IPS DF 6.9 (cell line): Measurements from ENCODE around the gene TANC1.

ENCODE experiments used
- DNase-seq: peaks from one replicate; pipeline ENCODE4 v3.0.0-alpha.2; 2013; ENCODE audit warnings: low read depth, low spot score
- H3K27ac ChIP-seq: one replicate; pipeline ENCODE4 v1.5.1; 2013; ENCODE audit warnings: low read length, control low read depth
- H3K27me3 ChIP-seq: 2 replicates; pipeline ENCODE4 v1.6.1; 2013; ENCODE audit warnings: mild to moderate bottlenecking, low read length; ENCODE audit not compliant: control insufficient read depth, insufficient read depth
- H3K36me3 ChIP-seq: 2 replicates; pipeline ENCODE4 v1.6.1; 2013; ENCODE audit warnings: low read length; ENCODE audit not compliant: control insufficient read depth, insufficient read depth
- H3K4me1 ChIP-seq: 2 replicates; pipeline ENCODE4 v1.6.1; 2013; ENCODE audit warnings: low read length; ENCODE audit not compliant: control insufficient read depth, insufficient read depth
- H3K4me3 ChIP-seq: 2 replicates; pipeline ENCODE4 v1.5.1; 2013; ENCODE audit warnings: mild to moderate bottlenecking, low read length
- H3K9me3 ChIP-seq: 2 replicates; pipeline ENCODE4 v1.6.1; 2013; ENCODE audit warnings: low read length, inconsistent platforms; ENCODE audit not compliant: control insufficient read depth, insufficient read depth
- WGBS: extraction: QIAGEN DNeasy Blood & Tissue Kit; methylation state at CpG from one replicate; pipeline ENCODE4 v1.1.7; 2013; ENCODE audit warnings: mixed read lengths, missing lambda C conversion rate; ENCODE audit not compliant: insufficient read length, insufficient coverage; 5-methylcytosine and 5-hydroxymethylcytosine counted together

Gene TANC1

GRCh38 chr2:159199761-159200465, 231.5 kb downstream of the TANC1 start:
- no peak for DNase-seq
- Histone ChIP-seq H3K27me3 (no peaks in the 10 kb centered on the region), H3K4me3 (no peak overlapping the region), H3K4me1 (no peaks in the 10 kb centered on the region), H3K27ac (no peak overlapping the region), H3K9me3 (no peaks in the 10 kb centered on the region), H3K36me3 (no peaks in the 10 kb centered on the region)
- WGBS: no CpG with 5 or more reads among the region's 4 CpGs

DNA sequence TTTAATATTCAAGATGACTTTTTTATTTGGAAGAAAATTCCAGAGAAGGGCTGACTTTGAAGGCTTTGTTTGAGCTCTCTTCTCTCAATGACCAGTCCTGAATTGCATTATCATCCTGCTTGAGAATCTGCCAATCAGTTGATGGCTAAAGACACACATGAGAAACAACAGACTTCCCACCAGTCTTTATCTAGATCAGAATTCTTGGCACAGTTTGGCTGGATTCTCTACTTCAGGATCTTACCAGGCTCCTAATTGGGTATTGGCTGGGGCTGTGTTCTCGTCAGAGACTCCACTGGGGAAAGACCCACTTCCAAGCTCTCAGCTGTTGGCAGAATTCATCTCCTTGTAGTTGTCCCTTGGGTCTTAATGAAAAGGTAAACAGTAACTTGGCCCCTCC, 232.1 kb downstream of the TANC1 start:
- no CpG with 5 or more reads among the region's 1 CpG for WGBS
- no peak overlapping the region for H3K4me3 ChIP-seq
- H3K27ac ChIP-seq: no peak overlapping the region
- H3K4me1 ChIP-seq: no peaks in the 10 kb centered on the region
- no peak for DNase-seq
- no peaks in the 10 kb centered on the region for H3K36me3 ChIP-seq
- H3K9me3 ChIP-seq: no peaks in the 10 kb centered on the region
- H3K27me3 ChIP-seq: no peaks in the 10 kb centered on the region; the same call in 1 of the 2 replicates

GRCh38 chr2:159201360-159202063, 233.1 kb downstream of the TANC1 start:
- H3K27ac ChIP-seq: no peak overlapping the region
- H3K27me3 ChIP-seq: no peaks in the 10 kb centered on the region; the same call in 1 of the 2 replicates
- no peaks in the 10 kb centered on the region for H3K4me1 ChIP-seq
- H3K36me3 ChIP-seq: no peaks in the 10 kb centered on the region
- WGBS: no CpG with 5 or more reads among the region's 8 CpGs
- no peak for DNase-seq
- H3K9me3 ChIP-seq: no peaks in the 10 kb centered on the region
- H3K4me3 ChIP-seq: no peak overlapping the region

DNA sequence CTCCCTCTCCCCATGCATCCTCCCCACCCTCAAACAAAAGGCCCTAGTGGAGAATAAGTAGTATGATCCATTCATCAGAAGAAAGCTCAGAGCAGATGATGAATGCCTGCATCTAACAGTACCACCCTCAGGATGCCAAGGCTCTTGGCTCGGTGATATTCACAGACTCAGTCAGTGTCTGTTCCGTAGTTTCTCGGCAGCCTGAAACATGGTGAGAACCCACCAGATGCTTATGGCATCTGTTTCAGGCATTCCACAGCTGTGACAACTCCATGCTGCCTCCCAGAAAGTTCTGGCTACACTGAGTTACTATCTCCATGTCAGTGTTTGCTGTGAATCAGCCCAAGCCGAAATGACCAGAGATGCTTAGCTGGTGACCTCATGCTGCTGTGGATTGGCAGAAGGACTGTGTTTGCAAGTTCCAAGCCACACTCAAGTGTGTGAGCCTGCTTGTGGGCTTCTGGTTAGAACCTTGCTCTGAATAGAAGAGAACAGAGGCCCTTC, 234.2 kb downstream of the TANC1 start:
- no peak overlapping the region for H3K27ac ChIP-seq
- WGBS: no CpG with 5 or more reads among the region's 4 CpGs
- no peaks in the 10 kb centered on the region for H3K36me3 ChIP-seq
- DNase-seq: no peak
- H3K9me3 ChIP-seq: no peaks in the 10 kb centered on the region
- no peak overlapping the region for H3K4me3 ChIP-seq
- H3K4me1 ChIP-seq: no peaks in the 10 kb centered on the region
- no peaks in the 10 kb centered on the region; the same call in 1 of the 2 replicates for H3K27me3 ChIP-seq

DNA sequence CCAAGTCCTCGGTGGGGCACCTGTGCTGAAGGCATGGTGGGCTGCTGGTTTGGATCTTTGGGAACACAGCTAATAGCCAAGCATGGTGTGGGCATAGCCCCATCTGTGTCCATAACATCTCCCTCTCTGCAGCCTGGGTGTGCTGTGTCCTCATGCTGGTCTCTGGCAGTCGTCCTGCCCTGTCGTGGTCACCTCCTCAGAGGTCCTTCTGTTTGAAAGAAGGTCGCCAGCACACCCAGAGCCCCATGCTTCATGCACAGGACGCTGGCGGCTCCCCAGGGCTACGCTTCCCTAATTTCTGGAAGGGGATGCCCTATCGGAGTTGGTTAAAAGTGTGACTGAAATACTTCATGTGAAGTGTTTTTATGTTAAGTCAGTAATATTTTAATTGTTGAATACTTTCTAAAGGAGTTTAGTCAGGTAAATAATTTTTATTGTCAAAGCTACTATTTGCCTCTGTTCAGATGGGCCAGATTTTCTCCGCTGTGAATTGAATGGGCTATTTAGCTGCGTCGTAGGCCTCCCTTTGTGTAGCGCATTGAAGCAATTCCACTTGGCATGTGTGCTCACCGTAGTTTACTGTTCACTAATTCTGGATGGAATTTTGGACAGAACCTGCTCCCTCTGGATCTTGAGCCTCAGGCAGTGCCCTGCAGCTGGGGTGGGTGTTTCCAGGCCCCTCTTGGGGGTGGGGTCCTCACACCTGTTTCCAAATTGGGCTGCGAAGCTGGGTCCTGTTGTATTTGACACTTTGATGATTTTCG, 236.1 kb downstream of the TANC1 start:
- Histone ChIP-seq H3K4me1 (no peaks in the 10 kb centered on the region), H3K9me3 (no peaks in the 10 kb centered on the region), H3K27me3 (peaks cover 7% of the 10 kb centered on the region; the same call in 1 of the 2 replicates), H3K4me3 (no peak overlapping the region), H3K36me3 (no peaks in the 10 kb centered on the region), H3K27ac (no peak overlapping the region)
- no peak for DNase-seq
- WGBS: no CpG with 5 or more reads among the region's 15 CpGs

DNA sequence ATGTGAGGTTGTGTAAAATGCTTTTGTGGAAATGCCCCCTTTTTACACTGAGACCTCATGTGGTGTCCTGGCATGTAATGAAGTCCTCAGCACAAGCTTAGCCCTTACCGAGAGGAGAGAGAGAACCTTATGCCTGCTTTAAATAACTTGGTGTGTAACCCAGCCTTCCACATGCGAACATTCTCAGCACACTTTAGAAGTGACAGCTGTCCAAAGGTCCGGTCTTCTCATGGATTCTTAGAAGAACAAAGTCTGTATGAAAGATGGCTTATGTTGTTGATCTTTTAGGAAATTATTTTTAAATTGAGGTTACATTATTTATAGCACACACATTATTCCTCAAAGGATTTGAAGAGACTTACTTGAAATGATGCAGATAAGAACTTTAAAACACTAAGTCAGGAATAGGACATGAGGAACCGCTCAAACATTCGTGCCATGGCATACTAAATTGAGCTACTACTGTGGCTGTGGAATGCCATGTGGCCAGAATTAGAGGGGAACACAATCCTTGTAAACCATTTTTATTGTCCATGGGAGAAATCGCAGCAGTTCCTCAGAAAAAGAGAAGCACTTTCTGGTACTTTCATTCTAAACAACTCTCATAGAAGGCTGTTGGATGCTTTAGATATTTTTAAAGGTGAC, 238.4 kb downstream of the TANC1 start:
- no peaks in the 10 kb centered on the region for H3K36me3 ChIP-seq
- no CpG with 5 or more reads among the region's 6 CpGs for WGBS
- no peaks in the 10 kb centered on the region for H3K4me1 ChIP-seq
- DNase-seq: no peak
- H3K4me3 ChIP-seq: no peak overlapping the region
- H3K9me3 ChIP-seq: no peaks in the 10 kb centered on the region
- peaks cover 15% of the 10 kb centered on the region; the same call in 1 of the 2 replicates for H3K27me3 ChIP-seq
- no peak overlapping the region for H3K27ac ChIP-seq

GRCh38 chr2:159208438-159208837, 240.0 kb downstream of the TANC1 start:
- no CpG with 5 or more reads among the region's 5 CpGs for WGBS
- peaks cover 3% of the 10 kb centered on the region for H3K4me1 ChIP-seq
- no peak overlapping the region for H3K27ac ChIP-seq
- H3K9me3 ChIP-seq: no peaks in the 10 kb centered on the region
- H3K4me3 ChIP-seq: no peak overlapping the region
- DNase-seq: no peak
- peaks cover 23% of the 10 kb centered on the region; the same call in 1 of the 2 replicates for H3K27me3 ChIP-seq
- H3K36me3 ChIP-seq: no peaks in the 10 kb centered on the region

GRCh38 chr2:159209341-159210306, 241.2 kb downstream of the TANC1 start:
- DNase-seq: no peak
- Histone ChIP-seq H3K27me3 (peaks cover 31% of the 10 kb centered on the region; the same call in 1 of the 2 replicates), H3K27ac (no peak overlapping the region), H3K36me3 (no peaks in the 10 kb centered on the region), H3K4me3 (no peak overlapping the region), H3K4me1 (peaks cover 3% of the 10 kb centered on the region), H3K9me3 (no peaks in the 10 kb centered on the region)
- no CpG with 5 or more reads among the region's 15 CpGs for WGBS
